ENCODE measurements around the gene WWOX.

WWOX gene

DNA sequence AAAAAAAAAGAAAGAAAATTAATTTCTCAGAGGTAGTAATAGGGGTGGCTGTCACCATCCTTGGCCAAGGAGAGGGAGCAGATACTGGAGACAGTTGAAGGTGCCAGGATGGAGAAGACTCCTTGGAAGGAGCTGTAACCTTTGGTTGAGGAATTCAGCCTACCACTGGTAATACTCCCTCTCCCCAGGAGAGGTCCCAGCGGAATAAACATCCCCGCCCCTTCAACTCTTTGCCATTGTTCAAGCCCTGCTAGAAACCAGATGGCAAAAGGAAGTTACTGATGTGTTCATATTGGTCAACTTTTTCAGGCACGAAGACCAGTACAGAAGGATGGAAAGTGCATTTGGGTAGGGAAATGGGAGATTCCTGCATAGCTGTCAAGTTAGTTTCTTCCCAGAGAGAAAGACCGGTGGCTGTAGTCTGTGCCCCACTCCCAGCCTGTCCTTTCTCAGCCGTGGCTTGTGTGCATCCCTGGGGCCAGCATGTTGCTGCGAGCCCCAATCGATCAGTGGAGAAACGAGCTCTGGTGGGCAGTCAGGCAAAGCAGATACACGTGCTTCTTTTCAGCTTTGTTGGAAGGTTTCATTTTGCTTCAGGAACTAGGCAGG, 889.0 kb downstream of the WWOX start:
- TF ChIP-seq TAF1 (IDR thresholded peaks at IDR 0.05; ENCODE audit: borderline replicate concordance, insufficient read depth, low read length): no peak
- TF ChIP-seq POLR2AphosphoS5 (IDR thresholded peaks at IDR 0.05; ENCODE audit: low read depth, low read length): no peak
- TF ChIP-seq SIN3A (IDR thresholded peaks at IDR 0.05; ENCODE audit: borderline replicate concordance, insufficient read depth, low read length): no peak
- TF ChIP-seq, protein P1, sequence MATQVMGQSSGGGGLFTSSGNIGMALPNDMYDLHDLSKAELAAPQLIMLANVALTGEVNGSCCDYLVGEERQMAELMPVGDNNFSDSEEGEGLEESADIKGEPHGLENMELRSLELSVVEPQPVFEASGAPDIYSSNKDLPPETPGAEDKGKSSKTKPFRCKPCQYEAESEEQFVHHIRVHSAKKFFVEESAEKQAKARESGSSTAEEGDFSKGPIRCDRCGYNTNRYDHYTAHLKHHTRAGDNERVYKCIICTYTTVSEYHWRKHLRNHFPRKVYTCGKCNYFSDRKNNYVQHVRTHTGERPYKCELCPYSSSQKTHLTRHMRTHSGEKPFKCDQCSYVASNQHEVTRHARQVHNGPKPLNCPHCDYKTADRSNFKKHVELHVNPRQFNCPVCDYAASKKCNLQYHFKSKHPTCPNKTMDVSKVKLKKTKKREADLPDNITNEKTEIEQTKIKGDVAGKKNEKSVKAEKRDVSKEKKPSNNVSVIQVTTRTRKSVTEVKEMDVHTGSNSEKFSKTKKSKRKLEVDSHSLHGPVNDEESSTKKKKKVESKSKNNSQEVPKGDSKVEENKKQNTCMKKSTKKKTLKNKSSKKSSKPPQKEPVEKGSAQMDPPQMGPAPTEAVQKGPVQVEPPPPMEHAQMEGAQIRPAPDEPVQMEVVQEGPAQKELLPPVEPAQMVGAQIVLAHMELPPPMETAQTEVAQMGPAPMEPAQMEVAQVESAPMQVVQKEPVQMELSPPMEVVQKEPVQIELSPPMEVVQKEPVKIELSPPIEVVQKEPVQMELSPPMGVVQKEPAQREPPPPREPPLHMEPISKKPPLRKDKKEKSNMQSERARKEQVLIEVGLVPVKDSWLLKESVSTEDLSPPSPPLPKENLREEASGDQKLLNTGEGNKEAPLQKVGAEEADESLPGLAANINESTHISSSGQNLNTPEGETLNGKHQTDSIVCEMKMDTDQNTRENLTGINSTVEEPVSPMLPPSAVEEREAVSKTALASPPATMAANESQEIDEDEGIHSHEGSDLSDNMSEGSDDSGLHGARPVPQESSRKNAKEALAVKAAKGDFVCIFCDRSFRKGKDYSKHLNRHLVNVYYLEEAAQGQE (IDR thresholded peaks at IDR 0.05; ENCODE audit: insufficient read depth in 1 of 2, low read depth in 2 of 2, low read length in 2 of 2): no peak
- no peak for TF ChIP-seq FOXP2 (optimal IDR thresholded peaks at IDR 0.05; ENCODE audit: borderline replicate concordance, extremely low read depth, extremely low read length, insufficient read depth)

DNA sequence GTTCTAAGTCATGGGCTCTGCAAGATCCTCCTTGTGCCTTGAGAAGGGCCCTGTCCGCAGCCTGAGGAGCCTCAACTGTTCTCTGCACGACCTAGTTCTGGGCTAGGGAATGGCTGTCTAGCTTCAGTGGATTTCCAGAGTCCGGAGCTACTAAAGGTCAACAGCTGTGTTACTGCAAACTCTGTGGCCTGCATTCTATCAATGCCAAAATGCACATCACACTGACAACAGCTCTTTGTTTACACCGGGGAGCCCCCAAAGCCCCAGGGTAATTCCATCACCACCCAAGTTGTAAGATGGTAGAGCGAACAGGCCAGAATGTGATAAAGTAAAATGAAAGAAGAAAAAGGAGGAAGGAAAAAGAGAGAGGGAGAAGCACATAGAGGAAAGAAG, 890.9 kb downstream of the WWOX start:
- TF ChIP-seq, protein P1 (IDR thresholded peaks at IDR 0.05; ENCODE audit: insufficient read depth in 1 of 2, low read depth in 2 of 2, low read length in 2 of 2): no peak
- TF ChIP-seq SIN3A (IDR thresholded peaks at IDR 0.05; ENCODE audit: borderline replicate concordance, insufficient read depth, low read length) (no peak), FOXP2 (optimal IDR thresholded peaks at IDR 0.05; ENCODE audit: borderline replicate concordance, extremely low read depth, extremely low read length, insufficient read depth) (no peak), TAF1 (IDR thresholded peaks at IDR 0.05; ENCODE audit: borderline replicate concordance, insufficient read depth, low read length) (no peak), POLR2AphosphoS5 (IDR thresholded peaks at IDR 0.05; ENCODE audit: low read depth, low read length) (no peak)

DNA sequence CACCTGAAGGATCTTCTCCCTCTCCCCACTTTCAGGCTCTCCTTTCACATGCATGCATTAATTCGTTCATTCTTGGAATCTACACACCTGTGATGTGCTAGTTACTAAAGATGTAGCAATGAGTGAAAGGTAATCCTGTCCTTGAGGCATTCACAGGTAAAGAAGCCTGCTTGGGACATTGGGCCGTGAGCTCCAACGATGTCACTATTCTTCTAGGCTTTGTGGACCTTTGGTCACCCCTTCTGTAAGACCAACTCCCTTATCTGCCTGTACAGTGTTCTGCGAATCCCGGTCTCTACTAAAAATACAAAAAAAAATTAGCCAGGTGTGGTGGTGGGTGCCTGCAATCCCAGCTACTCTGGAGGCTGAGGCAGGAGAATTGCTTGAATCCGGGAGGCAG, 892.5 kb downstream of the WWOX start:
- TF ChIP-seq, protein P1 (IDR thresholded peaks at IDR 0.05; ENCODE audit: insufficient read depth in 1 of 2, low read depth in 2 of 2, low read length in 2 of 2): no peak
- TF ChIP-seq TAF1 (IDR thresholded peaks at IDR 0.05; ENCODE audit: borderline replicate concordance, insufficient read depth, low read length) (no peak), POLR2AphosphoS5 (IDR thresholded peaks at IDR 0.05; ENCODE audit: low read depth, low read length) (no peak), FOXP2 (optimal IDR thresholded peaks at IDR 0.05; ENCODE audit: borderline replicate concordance, extremely low read depth, extremely low read length, insufficient read depth) (no peak), SIN3A (IDR thresholded peaks at IDR 0.05; ENCODE audit: borderline replicate concordance, insufficient read depth, low read length) (no peak)

DNA sequence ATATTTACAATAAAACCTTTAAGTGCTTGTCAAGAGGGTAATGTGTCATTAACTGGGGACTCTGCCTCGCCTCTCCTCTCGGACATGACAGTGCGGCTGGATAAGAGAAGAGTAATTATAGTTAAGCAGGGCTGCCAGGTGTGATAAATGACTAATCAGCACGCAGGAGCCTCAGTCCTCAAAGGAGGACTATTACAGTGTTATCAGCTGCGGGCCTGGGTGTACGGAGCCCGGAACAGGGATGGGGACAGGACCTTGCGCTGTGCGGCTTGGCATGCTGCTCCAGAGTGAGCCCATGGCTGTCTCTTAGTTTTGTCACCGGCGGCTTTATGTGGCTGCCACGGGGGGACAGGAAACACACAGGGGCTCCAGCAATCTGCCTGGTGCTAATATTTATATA, 893.9 kb downstream of the WWOX start:
- TF ChIP-seq FOXP2 (optimal IDR thresholded peaks at IDR 0.05; ENCODE audit: borderline replicate concordance, extremely low read depth, extremely low read length, insufficient read depth) (no peak), POLR2AphosphoS5 (IDR thresholded peaks at IDR 0.05; ENCODE audit: low read depth, low read length) (no peak)

DNA sequence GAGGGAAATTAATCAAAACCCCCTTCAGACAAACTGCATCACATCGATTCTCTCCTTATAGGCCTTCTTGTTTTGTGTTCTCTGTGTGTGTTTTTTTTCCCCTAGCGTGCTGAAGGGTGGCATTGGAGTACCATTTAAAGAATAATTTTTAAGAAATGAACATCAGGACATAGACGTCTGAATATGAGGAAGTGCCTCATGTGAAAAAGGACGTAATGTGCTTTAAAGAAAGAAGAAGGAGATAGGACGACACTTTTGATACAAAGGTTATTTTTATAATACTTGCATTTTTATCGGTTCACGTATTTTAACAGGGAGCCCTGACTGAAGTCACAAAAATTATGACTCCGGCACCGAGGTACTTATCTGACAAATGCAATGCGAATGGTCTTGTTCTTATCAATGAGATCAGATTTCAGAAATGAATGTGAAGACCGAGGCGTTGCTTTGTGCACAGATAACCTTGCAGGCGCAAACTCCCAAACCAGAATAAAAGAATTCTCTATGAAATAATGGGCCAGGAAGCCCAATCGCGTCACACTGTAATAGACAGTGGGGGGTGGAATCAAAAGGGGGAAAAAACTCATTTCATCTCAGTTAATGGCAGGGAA, 894.8 kb downstream of the WWOX start:
- TF ChIP-seq SIN3A (IDR thresholded peaks at IDR 0.05; ENCODE audit: borderline replicate concordance, insufficient read depth, low read length) (no peak), FOXP2 (optimal IDR thresholded peaks at IDR 0.05; ENCODE audit: borderline replicate concordance, extremely low read depth, extremely low read length, insufficient read depth) (no peak), POLR2AphosphoS5 (IDR thresholded peaks at IDR 0.05; ENCODE audit: low read depth, low read length) (no peak), TAF1 (IDR thresholded peaks at IDR 0.05; ENCODE audit: borderline replicate concordance, insufficient read depth, low read length) (no peak)
- TF ChIP-seq, protein P1 (IDR thresholded peaks at IDR 0.05; ENCODE audit: insufficient read depth in 1 of 2, low read depth in 2 of 2, low read length in 2 of 2): no peak
